Measurements from ENCODE around the gene APOE. TPM values are rescaled to one million over a fixed set of nuclear protein-coding genes. Genes with fewer than 3 reads are reported as not detected.

APOE gene
- total RNA-seq, 1 experiment from 2014 or later: 530 TPM

DNA sequence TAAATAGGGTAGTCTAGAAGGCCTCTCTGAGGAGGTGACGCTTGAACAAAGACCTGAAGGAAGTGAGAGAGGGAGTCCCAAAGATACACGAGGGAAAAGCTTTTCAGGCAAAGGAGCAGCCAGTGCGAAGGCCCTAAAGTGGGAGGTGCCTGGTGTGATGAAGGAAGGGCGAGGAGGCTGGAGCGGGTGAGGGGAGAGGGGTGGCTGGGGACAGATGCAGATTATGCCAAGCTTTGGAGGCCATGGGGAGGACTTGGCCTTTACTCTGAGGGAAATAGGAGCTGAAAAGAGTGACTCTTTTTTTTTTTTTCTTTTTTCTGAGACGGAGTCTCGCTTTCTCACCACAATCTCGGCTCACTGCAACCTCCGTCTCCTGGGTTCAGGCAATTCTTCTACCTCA is 52.5 kb downstream of the APOE start:
- Histone ChIP-seq H2BK120ac (ENCODE audit: low read depth, low read length, poor library complexity, severe bottlenecking) (no peak overlapping the region), H2BK20ac (ENCODE audit: low read depth, low read length, poor library complexity, severe bottlenecking) (no peak overlapping the region), H3K27me3 (ENCODE audit: insufficient read depth, low read length) (no peaks in the 10 kb centered on the region), H2BK15ac (ENCODE audit: low read depth, low read length) (no peak overlapping the region), H3K27ac (ENCODE audit: insufficient read length, low read depth, low read length) (no peak overlapping the region), H3K9me3 (ENCODE audit: control insufficient read depth, low read depth, low read length) (no peaks in the 10 kb centered on the region), H2BK5ac (ENCODE audit: insufficient read length, low read length) (no peak overlapping the region), H3K4ac (ENCODE audit: low read depth, low read length) (no peak overlapping the region), H3K23me2 (ENCODE audit: insufficient read length, low read depth, low read length, poor library complexity, severe bottlenecking) (peaks cover 12% of the 10 kb centered on the region), H4K20me1 (ENCODE audit: control insufficient read depth, insufficient read depth, insufficient read length) (peaks cover 6% of the 10 kb centered on the region), H3K4me1 (ENCODE audit: insufficient read depth, low read length) (no peaks in the 10 kb centered on the region), H3K23ac (ENCODE audit: insufficient read length, low read depth, low read length) (no peak overlapping the region), H3K56ac (ENCODE audit: insufficient read length, low read depth, low read length) (no peak overlapping the region), H3K18ac (ENCODE audit: insufficient read length, low read depth, low read length) (no peak overlapping the region), H3K79me1 (ENCODE audit: insufficient read depth, low read depth, low read length, poor library complexity, severe bottlenecking) (peaks cover 15% of the 10 kb centered on the region), H3K14ac (ENCODE audit: insufficient read depth, low read length) (no peak overlapping the region), H2BK12ac (ENCODE audit: insufficient read length, low read depth, low read length) (no peak overlapping the region), H4K91ac (ENCODE audit: insufficient read length, low read depth, low read length) (no peak overlapping the region), H3K4me2 (ENCODE audit: insufficient read depth, insufficient read length, low read length) (no peak overlapping the region), H2AFZ (ENCODE audit: low read length) (no peak overlapping the region), H3K79me2 (ENCODE audit: insufficient read depth, low read length) (peaks cover 35% of the 10 kb centered on the region; the same call in 1 of the 2 replicates), H4K8ac (replicated peaks; ENCODE audit: insufficient read length, low read depth, low read length) (no peak overlapping the region), H3T11ph (ENCODE audit: low read length) (no peak overlapping the region), H3K9ac (ENCODE audit: extremely low read depth, insufficient read length, low read length) (no peak overlapping the region), H2AK5ac (ENCODE audit: insufficient read length, low read length) (no peak overlapping the region), H4K5ac (ENCODE audit: insufficient read length, low read depth, low read length) (no peak overlapping the region)
- no peak for DNase-seq
- TF ChIP-seq, protein P1, sequence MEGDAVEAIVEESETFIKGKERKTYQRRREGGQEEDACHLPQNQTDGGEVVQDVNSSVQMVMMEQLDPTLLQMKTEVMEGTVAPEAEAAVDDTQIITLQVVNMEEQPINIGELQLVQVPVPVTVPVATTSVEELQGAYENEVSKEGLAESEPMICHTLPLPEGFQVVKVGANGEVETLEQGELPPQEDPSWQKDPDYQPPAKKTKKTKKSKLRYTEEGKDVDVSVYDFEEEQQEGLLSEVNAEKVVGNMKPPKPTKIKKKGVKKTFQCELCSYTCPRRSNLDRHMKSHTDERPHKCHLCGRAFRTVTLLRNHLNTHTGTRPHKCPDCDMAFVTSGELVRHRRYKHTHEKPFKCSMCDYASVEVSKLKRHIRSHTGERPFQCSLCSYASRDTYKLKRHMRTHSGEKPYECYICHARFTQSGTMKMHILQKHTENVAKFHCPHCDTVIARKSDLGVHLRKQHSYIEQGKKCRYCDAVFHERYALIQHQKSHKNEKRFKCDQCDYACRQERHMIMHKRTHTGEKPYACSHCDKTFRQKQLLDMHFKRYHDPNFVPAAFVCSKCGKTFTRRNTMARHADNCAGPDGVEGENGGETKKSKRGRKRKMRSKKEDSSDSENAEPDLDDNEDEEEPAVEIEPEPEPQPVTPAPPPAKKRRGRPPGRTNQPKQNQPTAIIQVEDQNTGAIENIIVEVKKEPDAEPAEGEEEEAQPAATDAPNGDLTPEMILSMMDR (conservative IDR thresholded peaks at IDR 0.05): no peak
- peaks cover 17 to 28% of the 10 kb centered on the region in 2 experiments for H3K4me1 Mint-ChIP-seq
- no peak overlapping the region; a peak in 1 of 5 replicates for H3K4me3 Mint-ChIP-seq
- H3K9me3 Mint-ChIP-seq: no peaks in the 10 kb centered on the region; a peak in 1 of 5 replicates
- H3K36me3 Mint-ChIP-seq (ENCODE audit: insufficient read depth in 1 of 3, low read depth in 3 of 3): peaks cover 12 to 25% (median 19%) of the 10 kb centered on the region in 3 experiments
- peak overlapping the region; percentile 14 to 73 (median 29); a peak in 3 of 7 replicates for H3K27ac Mint-ChIP-seq
- no CpG with 5 or more reads among the region's 9 CpGs for WGBS (ENCODE audit: extremely low coverage, insufficient read length, low lambda C conversion rate)
- H3K27me3 Mint-ChIP-seq (ENCODE audit: low read depth): peaks cover 2% of the 10 kb centered on the region; the same call in 1 of the 2 replicates

Other genes with a start within 250 kb of the APOE start
- 3.5 and 4.6 TPM in 2 replicates for gene CEACAM19, start 234.3 kb upstream of the APOE start, total RNA-seq (2021)
- not detected in 2 replicates for gene CEACAM16, start 206.6 kb upstream of the APOE start, total RNA-seq (2021)
- 1.2 and 2.2 TPM in 2 replicates for gene BCL3, start 157.1 kb upstream of the APOE start, total RNA-seq (2021)
- 14.2 and 15.9 TPM in 2 replicates for gene CBLC, start 127.9 kb upstream of the APOE start, total RNA-seq (2021)
- gene BCAM, start 96.7 kb upstream of the APOE start, total RNA-seq (2021): 73.0 and 78.5 TPM in 2 replicates
- gene NECTIN2, start 59.5 kb upstream of the APOE start, total RNA-seq (2021): 175 and 176 TPM in 2 replicates
- gene TOMM40, start 14.5 kb upstream of the APOE start, total RNA-seq (2021): 180 and 190 TPM in 2 replicates
- 77.0 and 78.1 TPM in 2 replicates for gene APOC1, start 8.8 kb downstream of the APOE start, total RNA-seq (2021)
- gene APOC4, start 36.4 kb downstream of the APOE start, total RNA-seq (2021): not detected in 2 replicates
- not detected in 2 replicates for gene APOC2, start 40.3 kb downstream of the APOE start, total RNA-seq (2021)
- 82.0 and 83.9 TPM in 2 replicates for gene CLPTM1, start 49.6 kb downstream of the APOE start, total RNA-seq (2021)
- 13.7 and 14.3 TPM in 2 replicates for gene RELB, start 95.7 kb downstream of the APOE start, total RNA-seq (2021)
- 87.0 and 87.1 TPM in 2 replicates for gene CLASRP, start 133.2 kb downstream of the APOE start, total RNA-seq (2021)
- gene ZNF296, start 170.7 kb downstream of the APOE start, total RNA-seq (2021): 14.3 and 14.8 TPM in 2 replicates
- 46.0 and 47.2 TPM in 2 replicates for gene GEMIN7, start 173.5 kb downstream of the APOE start, total RNA-seq (2021)
- 29.9 and 33.6 TPM in 2 replicates for gene PPP1R37, start 187.4 kb downstream of the APOE start, total RNA-seq (2021)